Left ventricle myocardium inferior (tissue), 1 donor: ENCODE data around the gene OR12D1. TPM values are rescaled to one million over a fixed set of nuclear protein-coding genes. Genes with fewer than 3 reads are reported as not detected.

Experiments used
- DNase-seq: peaks from one replicate; pipeline ENCODE4 v3.0.0-alpha.2; 2020
- H3K27ac ChIP-seq: fragments of 200-600 bp; replicated peaks from 2 replicates; pipeline ENCODE4 v1.8.0; 2021
- H3K27me3 ChIP-seq: fragments of 200-600 bp; 2 replicates; pipeline ENCODE4 v1.8.0; 2021; ENCODE audit warnings: low read depth
- H3K36me3 ChIP-seq: fragments of 200-600 bp; 2 replicates; pipeline ENCODE4 v1.8.0; 2021
- H3K4me1 ChIP-seq: fragments of 200-600 bp; 2 replicates; pipeline ENCODE4 v1.8.0; 2021
- H3K4me3 ChIP-seq: fragments of 200-600 bp; 2 replicates; pipeline ENCODE4 v1.8.0; 2021; ENCODE audit warnings: mild to moderate bottlenecking, moderate library complexity
- H3K9me3 ChIP-seq: fragments of 200-600 bp; replicated peaks from 2 replicates; pipeline ENCODE4 v1.8.0; 2021
- intact Hi-C: fragments of 100-400 bp; cut with micrococcal nuclease; formaldehyde crosslinking; loops from one replicate; pipeline ENCODE4 v1.11.0; 2022
- total RNA-seq: library from RNA; stranded (reverse); fragmentation: NEBNext Ultra II Directional; extraction: Animal tissue kit (Norgen Biotek cat#: 25700); gene quantifications from one replicate; pipeline ENCODE4 v1.2.1, GENCODE V29; 2021
- TF ChIP-seq, protein P1 (sequence below): fragments of 200-600 bp; IDR thresholded peaks from 2 replicates; pipeline ENCODE4 v1.8.0; 2021; ENCODE audit warnings: antibody characterized with exemption, mild to moderate bottlenecking, borderline replicate concordance
- donor health status: DM: no; HTN: yes; CAD: no; lungs with severe emphysema.

The OR12D1 gene
- total RNA-seq, 1 donor from 2014 or later = not detected

DNA sequence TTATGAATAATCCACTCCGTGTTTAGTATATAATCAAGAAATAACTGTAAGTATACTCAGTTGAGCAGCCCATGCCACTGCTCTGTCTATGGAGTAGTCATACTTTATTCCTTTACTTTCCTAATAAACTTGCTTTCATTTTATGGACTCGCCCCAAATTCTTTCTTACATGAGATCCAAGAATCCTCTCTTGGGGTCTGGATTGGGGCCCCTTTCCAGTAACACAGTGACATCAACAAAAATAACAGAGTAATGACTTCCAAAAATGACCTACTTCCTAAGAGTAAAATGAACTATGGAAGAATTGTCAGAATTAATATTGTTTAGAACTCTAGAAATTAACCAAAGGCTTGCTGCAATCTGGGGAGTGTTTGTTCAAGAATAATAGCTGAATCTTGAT lies 51.1 kb downstream of the OR12D1 start:
- TF ChIP-seq, protein P1, sequence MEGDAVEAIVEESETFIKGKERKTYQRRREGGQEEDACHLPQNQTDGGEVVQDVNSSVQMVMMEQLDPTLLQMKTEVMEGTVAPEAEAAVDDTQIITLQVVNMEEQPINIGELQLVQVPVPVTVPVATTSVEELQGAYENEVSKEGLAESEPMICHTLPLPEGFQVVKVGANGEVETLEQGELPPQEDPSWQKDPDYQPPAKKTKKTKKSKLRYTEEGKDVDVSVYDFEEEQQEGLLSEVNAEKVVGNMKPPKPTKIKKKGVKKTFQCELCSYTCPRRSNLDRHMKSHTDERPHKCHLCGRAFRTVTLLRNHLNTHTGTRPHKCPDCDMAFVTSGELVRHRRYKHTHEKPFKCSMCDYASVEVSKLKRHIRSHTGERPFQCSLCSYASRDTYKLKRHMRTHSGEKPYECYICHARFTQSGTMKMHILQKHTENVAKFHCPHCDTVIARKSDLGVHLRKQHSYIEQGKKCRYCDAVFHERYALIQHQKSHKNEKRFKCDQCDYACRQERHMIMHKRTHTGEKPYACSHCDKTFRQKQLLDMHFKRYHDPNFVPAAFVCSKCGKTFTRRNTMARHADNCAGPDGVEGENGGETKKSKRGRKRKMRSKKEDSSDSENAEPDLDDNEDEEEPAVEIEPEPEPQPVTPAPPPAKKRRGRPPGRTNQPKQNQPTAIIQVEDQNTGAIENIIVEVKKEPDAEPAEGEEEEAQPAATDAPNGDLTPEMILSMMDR = no peak
- Histone ChIP-seq H3K36me3 (no peaks in the 10 kb centered on the region), H3K27ac (no peak overlapping the region), H3K4me1 (no peaks in the 10 kb centered on the region), H3K9me3 (no peaks in the 10 kb centered on the region), H3K27me3 (peaks cover 30% of the 10 kb centered on the region), H3K4me3 (no peak overlapping the region)
- intact Hi-C loops = no loop called here
- no peak for DNase-seq

DNA sequence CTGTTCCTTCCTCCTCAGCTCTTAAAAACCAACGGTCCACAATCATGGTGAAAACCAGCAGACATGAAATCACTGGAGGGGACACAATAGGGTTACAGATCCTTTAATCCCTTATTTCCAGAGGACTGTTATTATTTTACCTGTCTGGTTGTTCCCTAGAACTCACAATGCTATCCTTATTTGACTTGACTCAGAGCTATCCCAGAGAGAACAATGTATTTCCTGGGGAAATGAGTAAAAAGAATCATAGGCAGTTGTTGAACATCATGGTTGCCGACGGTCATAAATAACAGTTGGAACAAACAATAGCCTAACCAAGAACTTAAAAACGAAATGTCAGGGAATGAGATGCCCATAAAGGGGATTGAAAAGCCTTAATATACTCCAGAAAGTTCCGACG lies 51.5 kb downstream of the OR12D1 start:
- DNase-seq = no peak
- peaks cover 30% of the 10 kb centered on the region for H3K27me3 ChIP-seq
- TF ChIP-seq, protein P1 = no peak
- intact Hi-C loops = no loop called here
- no peaks in the 10 kb centered on the region for H3K9me3 ChIP-seq
- no peak overlapping the region for H3K4me3 ChIP-seq
- no peak overlapping the region for H3K27ac ChIP-seq
- H3K36me3 ChIP-seq = no peaks in the 10 kb centered on the region
- no peaks in the 10 kb centered on the region for H3K4me1 ChIP-seq

Other genes starting within 250 kb of the OR12D1 start
- gene OR2J2, start 244.0 kb upstream of the OR12D1 start, total RNA-seq = not detected
- not detected for gene OR14J1, start 113.2 kb upstream of the OR12D1 start, total RNA-seq
- not detected for gene OR5V1, start 46.1 kb upstream of the OR12D1 start, total RNA-seq
- not detected for gene OR12D3, start 39.6 kb upstream of the OR12D1 start, total RNA-seq
- not detected for gene OR12D2, start 19.3 kb upstream of the OR12D1 start, total RNA-seq
- gene OR10C1, start 24.4 kb downstream of the OR12D1 start, total RNA-seq = not detected
- not detected for gene OR11A1, start 42.1 kb downstream of the OR12D1 start, total RNA-seq
- not detected for gene OR2H1, start 42.2 kb downstream of the OR12D1 start, total RNA-seq
- not detected for gene MAS1L, start 73.0 kb downstream of the OR12D1 start, total RNA-seq
- not detected for gene UBD, start 144.8 kb downstream of the OR12D1 start, total RNA-seq
- gene OR2H2, start 170.2 kb downstream of the OR12D1 start, total RNA-seq = not detected
- 19.3 TPM for gene GABBR1, start 218.3 kb downstream of the OR12D1 start, total RNA-seq
- 14.7 TPM for gene MOG, start 242.2 kb downstream of the OR12D1 start, total RNA-seq